Astrocyte (in vitro differentiated cells and primary cell): ENCODE measurements around the gene TMEM273. TPM values are rescaled to one million over a fixed set of nuclear protein-coding genes. Genes with fewer than 3 reads are reported as not detected.

Experiments
- DNase-seq: peaks from one replicate; pipeline ENCODE4 v3.0.0-alpha.2; 2010; ENCODE audit warnings: low read depth
- FAIRE-seq: peaks from 2 replicates; lab custom pipeline; 2011; peaks lifted over from hg19 to GRCh38; lab: Jason Lieb, UNC
- H2AFZ ChIP-seq: 2 replicates; pipeline ENCODE4 v1.6.0; 2012; ENCODE audit warnings: low read depth, low read length, inconsistent platforms
- H3K27ac ChIP-seq: 2 replicates; pipeline ENCODE4 v1.5.1; 2011; ENCODE audit warnings: low read depth, low read length, inconsistent platforms
- H3K27me3 ChIP-seq: 2 replicates; pipeline ENCODE4 v1.6.0; 2011; ENCODE audit warnings: low read length, inconsistent platforms; ENCODE audit not compliant: insufficient read depth
- H3K36me3 ChIP-seq: 2 replicates; pipeline ENCODE4 v1.5.1; 2011; ENCODE audit warnings: low read length, inconsistent platforms; ENCODE audit not compliant: insufficient read depth
- H3K4me1 ChIP-seq: 2 replicates; pipeline ENCODE4 v1.5.1; 2011; ENCODE audit warnings: low read length, inconsistent platforms; ENCODE audit not compliant: insufficient read depth
- H3K4me2 ChIP-seq: 2 replicates; pipeline ENCODE4 v1.6.0; 2012; ENCODE audit warnings: low read length, inconsistent platforms
- H3K4me3 ChIP-seq: 2 replicates; pipeline ENCODE4 v1.5.1; 2011; ENCODE audit warnings: low read depth, mild to moderate bottlenecking, low read length, inconsistent platforms; ENCODE audit not compliant: insufficient read depth
- H3K79me2 ChIP-seq: 2 replicates; pipeline ENCODE4 v1.6.0; 2012; ENCODE audit warnings: mild to moderate bottlenecking, low read length, inconsistent platforms; ENCODE audit not compliant: insufficient read depth
- H3K9ac ChIP-seq: 2 replicates; pipeline ENCODE4 v1.6.0; 2012; ENCODE audit warnings: mild to moderate bottlenecking, low read length, inconsistent platforms
- H3K9me3 ChIP-seq: 2 replicates; pipeline ENCODE4 v1.5.1; 2012; ENCODE audit warnings: low read depth, mild to moderate bottlenecking, low read length, inconsistent platforms; ENCODE audit not compliant: insufficient read depth
- H4K20me1 ChIP-seq: 2 replicates; pipeline ENCODE4 v1.6.0; 2012; ENCODE audit warnings: low read length, inconsistent platforms; ENCODE audit not compliant: insufficient read depth
- H3K27ac Mint-ChIP-seq: one replicate; pipeline ENCODE4 v1.8.0; 2021; ENCODE audit warnings: mild to moderate bottlenecking, mixed read lengths; ENCODE audit not compliant: unreplicated experiment
- H3K27me3 Mint-ChIP-seq: one replicate; pipeline ENCODE4 v1.8.0; 2021; ENCODE audit warnings: low read depth, mixed read lengths; ENCODE audit not compliant: unreplicated experiment
- H3K36me3 Mint-ChIP-seq: one replicate; pipeline ENCODE4 v1.8.0; 2021; ENCODE audit warnings: low read depth, mixed read lengths; ENCODE audit not compliant: unreplicated experiment
- H3K4me1 Mint-ChIP-seq: one replicate; pipeline ENCODE4 v1.8.0; 2021; ENCODE audit warnings: low read depth, mixed read lengths; ENCODE audit not compliant: unreplicated experiment
- H3K4me3 Mint-ChIP-seq: one replicate; pipeline ENCODE4 v1.8.0; 2021; ENCODE audit warnings: mild to moderate bottlenecking, moderate library complexity, mixed read lengths; ENCODE audit not compliant: unreplicated experiment
- H3K9me3 Mint-ChIP-seq: one replicate; pipeline ENCODE4 v1.8.0; 2021; ENCODE audit warnings: mild to moderate bottlenecking, mixed read lengths; ENCODE audit not compliant: unreplicated experiment
- CTCF ChIP-seq: IDR thresholded peaks from 2 replicates; pipeline ENCODE4 v1.5.1; 2011; ENCODE audit warnings: low read depth, mild to moderate bottlenecking, inconsistent platforms, low read length, moderate library complexity; ENCODE audit not compliant: insufficient read depth
- EZH2 ChIP-seq: IDR thresholded peaks from 2 replicates; pipeline ENCODE4 v1.6.1; 2012; ENCODE audit warnings: mild to moderate bottlenecking, low read length, inconsistent platforms; ENCODE audit not compliant: insufficient read depth
- total RNA-seq: library from RNA; stranded (reverse); gene quantifications from 2 replicates; pipeline ENCODE4 v1.2.1, GENCODE V29; 2021

The TMEM273 gene
- total RNA-seq, 1 donor from 2014 or later = not detected

- Histone ChIP-seq H3K4me3 (no peak overlapping the region), H3K9ac (no peak overlapping the region), H3K9me3 (no peaks in the 10 kb centered on the region), H3K36me3 (no peaks in the 10 kb centered on the region), H2AFZ (no peak overlapping the region), H3K4me2 (no peak overlapping the region), H3K27me3 (peaks cover 9% of the 10 kb centered on the region), H3K27ac (no peak overlapping the region), H3K79me2 (no peaks in the 10 kb centered on the region), H4K20me1 (no peaks in the 10 kb centered on the region), H3K4me1 (no peaks in the 10 kb centered on the region)
- DNase-seq = no peak
- peaks cover 7% of the 10 kb centered on the region for H3K9me3 Mint-ChIP-seq
- no peak for FAIRE-seq
- H3K4me3 Mint-ChIP-seq = no peak overlapping the region
- H3K27ac Mint-ChIP-seq = no peak overlapping the region
- no peak for TF ChIP-seq EZH2
- no peak for TF ChIP-seq CTCF
- no peaks in the 10 kb centered on the region for H3K4me1 Mint-ChIP-seq
- no peaks in the 10 kb centered on the region for H3K36me3 Mint-ChIP-seq
- H3K27me3 Mint-ChIP-seq = peaks cover 39% of the 10 kb centered on the region
Observed at GRCh38 chr10:49217645-49218044, 29.5 kb upstream of the TMEM273 start.

GRCh38 chr10:49213211-49213610 lies 25.0 kb upstream of the TMEM273 start:
- Histone ChIP-seq H3K9me3 (no peaks in the 10 kb centered on the region), H3K27me3 (peaks cover 9% of the 10 kb centered on the region), H3K4me2 (no peak overlapping the region), H3K4me3 (no peak overlapping the region), H3K9ac (no peak overlapping the region), H3K79me2 (no peaks in the 10 kb centered on the region), H3K27ac (no peak overlapping the region), H2AFZ (no peak overlapping the region), H3K36me3 (no peaks in the 10 kb centered on the region), H3K4me1 (no peaks in the 10 kb centered on the region), H4K20me1 (no peaks in the 10 kb centered on the region)
- FAIRE-seq (no peak), DNase-seq (no peak)
- no peak overlapping the region for H3K27ac Mint-ChIP-seq
- no peaks in the 10 kb centered on the region for H3K36me3 Mint-ChIP-seq
- H3K4me3 Mint-ChIP-seq = no peak overlapping the region
- peaks cover 27% of the 10 kb centered on the region for H3K27me3 Mint-ChIP-seq
- TF ChIP-seq EZH2 (no peak), CTCF (no peak)
- H3K4me1 Mint-ChIP-seq = no peaks in the 10 kb centered on the region
- no peaks in the 10 kb centered on the region for H3K9me3 Mint-ChIP-seq

GRCh38 chr10:49212783-49213182 lies 24.6 kb upstream of the TMEM273 start:
- Histone ChIP-seq H3K9ac (no peak overlapping the region), H3K9me3 (no peaks in the 10 kb centered on the region), H3K4me2 (no peak overlapping the region), H4K20me1 (no peaks in the 10 kb centered on the region), H3K27me3 (peaks cover 9% of the 10 kb centered on the region), H3K4me3 (no peak overlapping the region), H3K27ac (no peak overlapping the region), H3K79me2 (no peaks in the 10 kb centered on the region), H3K36me3 (no peaks in the 10 kb centered on the region), H2AFZ (no peak overlapping the region), H3K4me1 (no peaks in the 10 kb centered on the region)
- H3K9me3 Mint-ChIP-seq = no peaks in the 10 kb centered on the region
- H3K27me3 Mint-ChIP-seq = peaks cover 28% of the 10 kb centered on the region
- H3K36me3 Mint-ChIP-seq = no peaks in the 10 kb centered on the region
- TF ChIP-seq EZH2 (no peak), CTCF (no peak)
- H3K4me3 Mint-ChIP-seq = no peak overlapping the region
- FAIRE-seq (no peak), DNase-seq (no peak)
- H3K27ac Mint-ChIP-seq = no peak overlapping the region
- no peaks in the 10 kb centered on the region for H3K4me1 Mint-ChIP-seq
